HG03571 (cell line): ENCODE data around the gene PTGER2.

ENCODE experiments used
- ATAC-seq: cut with Tn5 transposase; IDR thresholded peaks from one replicate; pipeline ENCODE4 v1.9.1; 2021; ENCODE audit not compliant: unreplicated experiment

Gene PTGER2

DNA sequence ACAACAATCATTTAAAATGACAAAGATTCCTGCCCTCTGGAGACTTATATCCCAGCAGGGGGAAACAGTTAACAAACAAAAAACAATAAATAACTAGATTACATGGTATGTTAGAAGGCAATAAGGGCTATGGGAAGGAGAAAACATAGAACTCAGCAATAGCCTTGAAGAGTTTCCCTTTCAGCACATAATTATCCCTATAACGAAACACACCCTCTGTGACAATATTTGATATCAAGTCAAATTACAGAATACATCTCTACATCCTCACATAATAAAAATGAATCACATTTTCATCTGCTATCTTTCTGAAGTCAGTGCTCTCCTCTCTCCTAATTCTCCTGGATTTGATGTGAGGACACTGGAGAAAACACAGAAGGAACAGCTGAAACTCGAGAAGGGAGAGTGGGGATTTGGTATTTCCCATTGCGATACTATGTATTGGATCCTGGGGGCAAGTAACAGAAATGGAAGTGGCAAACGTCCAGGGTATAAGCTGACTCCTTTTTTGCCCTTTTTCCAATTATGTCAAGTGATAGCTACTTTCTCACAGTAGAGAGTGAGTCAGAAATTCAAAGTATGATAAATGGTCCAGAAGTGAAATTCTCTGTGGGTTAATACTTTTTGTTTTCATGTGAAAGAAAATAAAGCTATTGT is 9.7 kb upstream of the PTGER2 start:
- ATAC-seq = no peak

- no peak for ATAC-seq
These were observed 9.1 kb upstream of the PTGER2 start for GRCh38 chr14:52305014-52305413.

GRCh38 chr14:52307376-52307775 is 6.7 kb upstream of the PTGER2 start:
- ATAC-seq = no peak

GRCh38 chr14:52307905-52308304 is 6.2 kb upstream of the PTGER2 start:
- ATAC-seq = no peak

DNA sequence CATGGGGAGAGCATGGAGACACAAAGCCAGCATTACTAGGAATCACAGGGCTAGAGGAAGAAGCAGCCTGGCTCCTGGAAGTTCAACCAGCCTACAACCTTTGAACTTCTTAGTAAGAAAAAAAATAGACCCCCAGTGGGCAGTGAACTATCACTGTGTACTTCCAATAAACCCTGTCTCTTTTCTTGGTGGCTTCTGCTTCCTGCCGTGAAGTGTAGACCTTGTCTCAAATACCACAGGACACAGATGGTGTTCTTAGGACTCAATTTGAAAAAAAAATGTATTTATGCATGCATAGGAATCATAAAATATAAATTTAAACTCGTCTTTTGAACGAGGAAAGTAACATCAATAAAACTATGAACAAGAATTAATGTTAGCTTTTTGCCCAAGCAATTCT is 3.6 kb upstream of the PTGER2 start:
- no peak for ATAC-seq

GRCh38 chr14:52312931-52313355 is 1.2 kb upstream of the PTGER2 start:
- ATAC-seq = no peak

- ATAC-seq = no peak
These were observed 650 bp upstream of the PTGER2 start for GRCh38 chr14:52313462-52313861.

DNA sequence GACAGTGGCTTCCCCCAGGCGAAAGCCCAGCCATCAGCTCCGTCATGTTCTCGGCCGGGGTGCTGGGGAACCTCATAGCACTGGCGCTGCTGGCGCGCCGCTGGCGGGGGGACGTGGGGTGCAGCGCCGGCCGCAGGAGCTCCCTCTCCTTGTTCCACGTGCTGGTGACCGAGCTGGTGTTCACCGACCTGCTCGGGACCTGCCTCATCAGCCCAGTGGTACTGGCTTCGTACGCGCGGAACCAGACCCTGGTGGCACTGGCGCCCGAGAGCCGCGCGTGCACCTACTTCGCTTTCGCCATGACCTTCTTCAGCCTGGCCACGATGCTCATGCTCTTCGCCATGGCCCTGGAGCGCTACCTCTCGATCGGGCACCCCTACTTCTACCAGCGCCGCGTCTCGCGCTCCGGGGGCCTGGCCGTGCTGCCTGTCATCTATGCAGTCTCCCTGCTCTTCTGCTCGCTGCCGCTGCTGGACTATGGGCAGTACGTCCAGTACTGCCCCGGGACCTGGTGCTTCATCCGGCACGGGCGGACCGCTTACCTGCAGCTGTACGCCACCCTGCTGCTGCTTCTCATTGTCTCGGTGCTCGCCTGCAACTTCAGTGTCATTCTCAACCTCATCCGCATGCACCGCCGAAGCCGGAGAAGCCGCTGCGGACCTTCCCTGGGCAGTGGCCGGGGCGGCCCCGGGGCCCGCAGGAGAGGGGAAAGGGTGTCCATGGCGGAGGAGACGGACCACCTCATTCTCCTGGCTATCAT is 663 bp downstream of the PTGER2 start:
- no peak for ATAC-seq

GRCh38 chr14:52315355-52315718 is 1.2 kb downstream of the PTGER2 start:
- no peak for ATAC-seq

- ATAC-seq = no peak
These were observed 4.0 kb downstream of the PTGER2 start for GRCh38 chr14:52318062-52318461.

DNA sequence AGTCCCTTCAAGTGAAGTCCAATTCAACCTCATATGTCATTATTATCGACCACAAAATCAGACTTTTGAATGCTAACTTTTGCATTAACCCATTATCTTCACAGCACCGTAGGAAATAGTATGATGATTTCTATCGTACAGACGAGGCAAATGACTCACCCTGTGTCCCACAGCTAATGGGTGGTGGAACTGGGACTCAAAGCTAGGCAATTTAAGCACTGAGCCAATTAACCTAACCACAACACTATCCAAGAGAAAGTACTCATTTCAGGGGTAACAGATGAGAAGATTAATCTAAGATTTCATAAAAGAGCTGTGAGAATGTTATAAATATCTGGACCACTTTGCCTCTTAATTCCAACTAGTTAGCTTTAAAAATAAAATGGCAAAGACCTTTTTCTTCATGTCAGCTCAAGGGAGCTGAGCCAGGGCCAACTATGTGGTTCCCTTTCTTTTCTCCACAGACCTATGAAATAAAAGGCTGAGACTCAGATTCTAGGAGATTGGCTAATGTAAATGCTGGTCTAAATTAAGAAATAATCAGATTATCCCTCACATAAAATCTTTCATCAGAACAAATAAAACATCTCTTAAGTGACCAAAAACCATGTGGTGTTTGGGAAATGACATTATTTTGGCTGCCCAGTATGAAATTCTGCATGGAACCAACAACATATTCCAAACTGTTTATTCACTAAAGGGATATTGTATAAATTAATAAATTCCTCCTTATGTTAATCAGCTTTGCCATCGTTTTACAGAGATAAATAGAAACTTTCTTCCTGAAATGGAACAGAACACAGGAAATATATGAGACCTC is 4.9 kb downstream of the PTGER2 start:
- ATAC-seq = no peak

GRCh38 chr14:52319919-52320318 is 5.8 kb downstream of the PTGER2 start:
- no peak for ATAC-seq

DNA sequence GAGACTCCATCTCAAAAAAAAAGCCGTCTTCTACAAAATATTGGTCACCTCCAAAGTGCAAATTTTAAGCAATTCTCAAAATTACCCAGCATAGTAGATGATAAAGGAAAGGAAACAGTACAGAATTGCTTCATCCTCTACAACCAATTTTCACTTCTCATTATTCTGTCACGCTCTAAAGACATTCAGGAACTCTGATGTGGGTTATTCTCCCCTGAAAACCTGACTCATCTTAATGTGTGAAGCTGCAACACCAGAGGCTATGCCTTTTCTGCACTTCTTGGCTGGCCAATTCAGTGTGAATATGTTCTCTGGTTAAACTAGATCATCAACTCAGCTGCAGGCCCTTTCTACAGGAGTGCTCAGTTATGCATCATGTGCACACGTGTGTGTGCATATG is 11.0 kb downstream of the PTGER2 start:
- ATAC-seq = peak; percentile 96

DNA sequence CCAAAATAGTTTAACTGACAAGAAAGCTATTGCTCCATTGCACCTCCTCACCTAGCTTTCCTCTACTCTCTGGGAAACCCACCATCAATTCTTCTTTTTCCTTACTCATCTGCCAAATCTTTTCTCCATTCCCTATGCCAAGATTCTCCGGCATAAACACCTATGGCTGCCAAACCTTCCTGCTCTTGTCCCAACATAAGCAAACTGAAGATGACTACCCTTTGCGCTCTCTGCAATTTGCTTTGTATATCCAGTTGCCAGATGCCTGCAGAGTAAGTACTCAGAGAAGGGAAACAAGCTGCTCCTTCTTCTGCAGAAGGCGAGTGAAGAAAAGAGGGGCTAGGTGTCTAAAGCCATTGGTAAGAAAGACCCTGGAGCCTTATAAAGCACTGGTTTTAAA is 11.5 kb downstream of the PTGER2 start:
- ATAC-seq = no peak

GRCh38 chr14:52327374-52328226 is 13.5 kb downstream of the PTGER2 start:
- no peak for ATAC-seq

DNA sequence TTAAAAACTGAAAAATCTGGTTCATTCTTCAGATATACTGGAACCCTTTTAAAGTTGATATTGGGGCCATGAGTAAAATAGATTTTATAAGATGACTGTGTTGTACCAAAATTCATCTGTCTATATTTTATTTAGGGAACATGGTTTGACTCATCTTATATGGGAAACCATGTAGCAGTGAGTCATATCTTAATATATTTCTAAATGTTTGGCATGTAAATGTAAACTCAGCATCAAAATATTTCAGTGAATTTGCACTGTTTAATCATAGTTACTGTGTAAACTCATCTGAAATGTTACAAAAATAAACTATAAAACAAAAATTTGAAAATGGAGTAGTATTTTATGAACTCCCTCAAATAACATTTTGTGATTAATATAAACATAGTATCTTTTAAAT is 14.2 kb downstream of the PTGER2 start:
- no peak for ATAC-seq

DNA sequence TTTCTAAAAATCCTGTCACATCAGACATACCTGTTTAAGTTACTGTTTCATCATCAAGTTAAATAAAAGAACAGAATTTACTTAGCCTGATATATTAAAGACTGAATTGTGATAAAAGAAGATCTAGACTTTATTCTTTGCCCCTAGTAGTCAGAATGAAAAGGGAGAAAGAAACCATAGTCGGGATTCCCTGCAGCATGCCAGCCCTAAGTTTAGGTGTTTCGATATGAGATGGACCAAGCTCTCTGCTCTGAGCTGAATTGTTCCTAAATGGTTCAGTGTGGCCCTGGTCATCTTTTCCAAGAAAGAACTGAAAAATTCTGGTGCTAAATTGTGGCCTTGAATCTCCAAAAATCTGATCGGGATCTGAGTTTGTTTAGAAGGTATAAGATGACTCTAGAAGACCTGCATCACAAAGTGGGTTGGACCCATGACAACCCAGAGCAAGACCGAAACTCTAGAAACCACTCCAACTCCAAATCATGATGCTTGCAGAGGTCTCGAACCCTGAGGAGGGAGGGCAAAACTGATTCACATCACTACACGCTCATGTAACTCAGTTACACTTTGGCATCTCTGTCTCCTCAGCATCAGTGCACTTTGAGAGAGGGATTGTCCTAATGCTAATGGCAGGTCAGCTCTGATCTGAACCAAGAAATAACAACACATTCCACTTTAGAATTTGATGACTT is 15.7 kb downstream of the PTGER2 start:
- ATAC-seq = no peak

GRCh38 chr14:52332269-52332668 is 18.2 kb downstream of the PTGER2 start:
- no peak for ATAC-seq

DNA sequence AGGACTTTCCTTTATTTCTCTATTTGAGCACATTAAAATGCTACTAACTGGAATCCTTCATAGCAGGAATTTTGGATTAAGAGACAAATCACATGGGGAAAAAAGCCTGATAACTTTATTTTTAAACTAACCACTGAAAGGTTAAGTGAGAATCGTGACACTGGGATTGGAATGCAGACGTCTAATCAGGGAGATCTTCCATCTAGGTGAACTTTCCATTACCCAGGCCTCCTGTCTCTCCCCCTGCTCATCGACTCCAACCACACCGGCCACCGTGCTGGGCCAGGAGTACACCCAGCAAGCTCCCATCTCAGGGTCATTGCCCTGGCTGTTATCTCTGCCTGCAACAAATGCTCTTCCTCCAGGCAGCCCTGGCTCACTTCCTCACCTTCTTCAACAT is 19.0 kb downstream of the PTGER2 start:
- ATAC-seq = no peak
